GM12864 (cell line): ENCODE data around the gene PWWP2B.

Experiments
- DNase-seq: peaks from one replicate; pipeline ENCODE4 v3.0.0-alpha.2; 2011; ENCODE audit warnings: low read depth
- H3K4me3 ChIP-seq: 2 replicates; pipeline ENCODE4 v1.5.1; 2011; ENCODE audit warnings: mild to moderate bottlenecking, low read depth, low read length, control low read depth
- CTCF ChIP-seq: IDR thresholded peaks from 2 replicates; pipeline ENCODE4 v1.5.1; 2011; ENCODE audit warnings: low read depth, mild to moderate bottlenecking, moderate library complexity, low read length, control low read depth, inconsistent platforms; ENCODE audit errors: missing control alignments

PWWP2B gene

GRCh38 chr10:132406181-132406580 is 9.2 kb downstream of the PWWP2B start:
- no peak overlapping the region for H3K4me3 ChIP-seq
- no peak for TF ChIP-seq CTCF
- DNase-seq, result no peak

GRCh38 chr10:132406750-132407149 is 9.8 kb downstream of the PWWP2B start:
- DNase-seq, result no peak
- TF ChIP-seq CTCF, result no peak
- H3K4me3 ChIP-seq, result no peak overlapping the region

- no peak overlapping the region for H3K4me3 ChIP-seq
- no peak for TF ChIP-seq CTCF
- DNase-seq, result no peak
These were observed 10.3 kb downstream of the PWWP2B start for GRCh38 chr10:132407243-132407746.

GRCh38 chr10:132407846-132408278 is 10.9 kb downstream of the PWWP2B start:
- DNase-seq, result no peak
- no peak for TF ChIP-seq CTCF
- H3K4me3 ChIP-seq, result no peak overlapping the region

GRCh38 chr10:132408367-132408781 is 11.4 kb downstream of the PWWP2B start:
- H3K4me3 ChIP-seq, result no peak overlapping the region
- no peak for DNase-seq

GRCh38 chr10:132408823-132409666 is 12.0 kb downstream of the PWWP2B start:
- no peak for TF ChIP-seq CTCF
- no peak overlapping the region for H3K4me3 ChIP-seq
- no peak for DNase-seq

More at GRCh38 chr10:132408367-132408781, 11.4 kb downstream of the PWWP2B start:
- TF ChIP-seq CTCF, result no peak
